Activated CD4-positive, alpha-beta T cell treated with anti-CD3 and anti-CD28 coated beads, Interleukin-10, Interleukin-2, amounts not matched to agents 100 ng/mL and 50 ng/mL, durations not matched to agents 16 hours and 8 hours (primary cell): ENCODE data around the gene NMT1.
"Not testable (repeated sequence)": the region's sequence is repeated elsewhere in the genome, so short reads cannot be mapped to it uniquely, and the experiment has no call there.

ENCODE experiments used
- DNase-seq: peaks from one replicate; pipeline ENCODE4 v3.0.0-alpha.2; 2020

NMT1 gene

GRCh38 chr17:45038728-45039634 is 22.1 kb upstream of the NMT1 start:
- no peak for DNase-seq

- no peak for DNase-seq
These were observed 20.7 kb upstream of the NMT1 start for GRCh38 chr17:45040459-45040858.

GRCh38 chr17:45042346-45043120 is 18.6 kb upstream of the NMT1 start:
- no peak for DNase-seq

GRCh38 chr17:45043813-45044540 is 17.1 kb upstream of the NMT1 start:
- DNase-seq: no peak

- no peak for DNase-seq
These were observed 14.5 kb upstream of the NMT1 start for GRCh38 chr17:45046537-45047125.

- DNase-seq: no peak
These were observed 12.1 kb upstream of the NMT1 start for GRCh38 chr17:45048795-45049563.

- peak; percentile 54 for DNase-seq
These were observed 10.5 kb upstream of the NMT1 start for GRCh38 chr17:45050481-45051059.

GRCh38 chr17:45051060-45051719 is 9.9 kb upstream of the NMT1 start, which contains the start of gene DCAKD:
DCAKD (minus strand) TSS chr17:45051632; CDS start chr17:45034885, 16,747 bp downstream.
- DNase-seq: peak; percentile 97

- not testable (repeated sequence) for DNase-seq
These were observed 9.4 kb upstream of the NMT1 start for GRCh38 chr17:45051720-45052051.

- DNase-seq: peak; percentile 88
These were observed 8.9 kb upstream of the NMT1 start for GRCh38 chr17:45052052-45052772.

- no peak for DNase-seq
These were observed 728 bp upstream of the NMT1 start for GRCh38 chr17:45060382-45060796.

GRCh38 chr17:45061606-45062205 is 589 bp downstream of the NMT1 start:
- no peak for DNase-seq

- DNase-seq: peak; percentile 54
These were observed 2.1 kb downstream of the NMT1 start for GRCh38 chr17:45063198-45063597.

- DNase-seq: no peak
These were observed 6.5 kb downstream of the NMT1 start for GRCh38 chr17:45067637-45068036.

- DNase-seq: no peak
These were observed 8.9 kb downstream of the NMT1 start for GRCh38 chr17:45070001-45070400.

GRCh38 chr17:45070809-45071208 is 9.7 kb downstream of the NMT1 start:
- DNase-seq: no peak

GRCh38 chr17:45073414-45074070 is 12.4 kb downstream of the NMT1 start:
- no peak for DNase-seq

- DNase-seq: peak; percentile 50
These were observed 16.5 kb downstream of the NMT1 start for GRCh38 chr17:45077643-45078042.

GRCh38 chr17:45081047-45081703 is 20.1 kb downstream of the NMT1 start:
- DNase-seq: no peak
